Prostate gland (tissue), 2 donors: ENCODE results near the gene OVOL1.

Experiments used
- POLR2A ChIP-seq: fragments of 450-650 bp; IDR thresholded peaks from one replicate; pipeline ENCODE4 v1.6.1; 2016; ENCODE audit warnings: antibody characterized with exemption, mild to moderate bottlenecking
- POLR2AphosphoS5 ChIP-seq: sonication (generic); formaldehyde crosslinking; IDR thresholded peaks from one replicate; pipeline ENCODE4 v1.6.1; 2017; ENCODE audit warnings: antibody characterized with exemption
- TF ChIP-seq, protein P1 (sequence below), 4 experiments: fragments of 200-600 bp in 2 of 4; fragments of 450-650 bp in 2 of 4; sonication (generic) in 2 of 4; IDR thresholded peaks; 1 replicate in 3 of 4; 2 replicates in 1 of 4; pipeline ENCODE4 v1.5.1; 2016 to 2019; ENCODE audit warnings: antibody characterized with exemption in 4 of 4, mild to moderate bottlenecking in 2 of 4, moderate library complexity in 2 of 4

GRCh38 chr11:65767406-65767805 lies 19.5 kb upstream of the OVOL1 start:
- TF ChIP-seq, protein P1, sequence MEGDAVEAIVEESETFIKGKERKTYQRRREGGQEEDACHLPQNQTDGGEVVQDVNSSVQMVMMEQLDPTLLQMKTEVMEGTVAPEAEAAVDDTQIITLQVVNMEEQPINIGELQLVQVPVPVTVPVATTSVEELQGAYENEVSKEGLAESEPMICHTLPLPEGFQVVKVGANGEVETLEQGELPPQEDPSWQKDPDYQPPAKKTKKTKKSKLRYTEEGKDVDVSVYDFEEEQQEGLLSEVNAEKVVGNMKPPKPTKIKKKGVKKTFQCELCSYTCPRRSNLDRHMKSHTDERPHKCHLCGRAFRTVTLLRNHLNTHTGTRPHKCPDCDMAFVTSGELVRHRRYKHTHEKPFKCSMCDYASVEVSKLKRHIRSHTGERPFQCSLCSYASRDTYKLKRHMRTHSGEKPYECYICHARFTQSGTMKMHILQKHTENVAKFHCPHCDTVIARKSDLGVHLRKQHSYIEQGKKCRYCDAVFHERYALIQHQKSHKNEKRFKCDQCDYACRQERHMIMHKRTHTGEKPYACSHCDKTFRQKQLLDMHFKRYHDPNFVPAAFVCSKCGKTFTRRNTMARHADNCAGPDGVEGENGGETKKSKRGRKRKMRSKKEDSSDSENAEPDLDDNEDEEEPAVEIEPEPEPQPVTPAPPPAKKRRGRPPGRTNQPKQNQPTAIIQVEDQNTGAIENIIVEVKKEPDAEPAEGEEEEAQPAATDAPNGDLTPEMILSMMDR (IDR thresholded peaks at IDR 0.05) = no peak
- TF ChIP-seq POLR2A (no peak), POLR2AphosphoS5 (no peak)
